ENCODE measurements around the gene AVL9. TPM values are rescaled to one million over a fixed set of nuclear protein-coding genes. Genes with fewer than 3 reads are reported as not detected.

AVL9 gene
- 11.4 TPM for polyA plus RNA-seq (2013, experiment 1 of 2)
- polyA plus RNA-seq (2013, experiment 2 of 2): 12.5 TPM

DNA sequence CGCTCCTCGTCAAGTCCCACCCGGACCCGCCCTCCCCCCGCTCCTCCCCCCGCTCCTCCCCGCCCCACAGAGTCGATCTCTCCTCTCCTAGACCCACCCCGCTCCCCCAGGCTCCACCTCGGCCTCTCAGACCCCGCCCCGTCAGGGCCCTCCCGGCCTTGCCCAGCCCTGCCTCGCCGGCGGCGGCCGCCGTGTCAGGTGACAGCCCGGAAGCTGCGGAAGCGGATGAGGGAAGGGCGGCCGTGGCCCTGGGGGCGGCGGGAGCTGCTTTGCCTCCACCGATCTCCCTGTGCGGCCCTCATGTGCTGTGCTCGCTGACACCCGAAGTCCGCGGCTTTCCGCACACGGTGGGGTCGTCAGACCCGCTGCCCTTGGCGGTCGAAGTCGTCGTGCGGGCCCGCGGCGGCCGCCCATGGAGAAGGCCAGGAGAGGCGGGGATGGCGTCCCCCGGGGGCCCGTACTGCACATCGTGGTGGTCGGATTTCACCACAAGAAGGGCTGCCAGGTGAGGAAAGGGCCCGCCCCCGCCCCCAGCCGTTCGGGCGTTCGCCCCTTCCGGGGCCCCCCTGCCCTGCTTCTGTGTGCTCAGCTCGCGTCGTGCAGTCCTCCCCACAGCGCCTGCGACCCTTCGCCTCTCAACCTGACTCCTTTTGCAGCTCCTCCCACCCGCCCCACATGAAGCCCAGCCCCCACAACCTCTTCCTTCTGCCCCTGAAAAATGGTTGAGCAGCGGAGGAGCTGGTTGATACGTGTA, at the start of gene AVL9:
AVL9 (plus strand) TSS at position 192 of the 754 bp plus-strand sequence; CDS start at position 413, 221 bp downstream.
- H3K23ac ChIP-seq (ENCODE audit: low read length in 2 of 2): no peak within 1 kb of the TSS
- peak within 1 kb of the TSS; percentile 82 for H3K27ac ChIP-seq (ENCODE audit: low read length, poor library complexity, severe bottlenecking)
- peak within 1 kb of the TSS; percentile 3 for H2AFZ ChIP-seq (ENCODE audit: low read depth, low read length)
- peaks cover 4% of the 10 kb centered on the region for H3K4me1 ChIP-seq (ENCODE audit: control insufficient read depth, insufficient read depth, low read depth, low read length)
- H3K4me3 ChIP-seq (ENCODE audit: insufficient read depth in 1 of 2, low read depth in 1 of 2, low read length in 2 of 2): peak within 1 kb of the TSS; percentile 83 to 96
- peak within 1 kb of the TSS; percentile 98 for H2BK120ac ChIP-seq (ENCODE audit: low read depth, low read length)
- peaks cover 0 to 6% of the 10 kb centered on the region in 2 experiments for H3K36me3 ChIP-seq (ENCODE audit: control insufficient read depth in 1 of 2, insufficient read depth in 2 of 2, low read depth in 1 of 2, low read length in 2 of 2)
- peak within 1 kb of the TSS; percentile 73 for H2BK5ac ChIP-seq (ENCODE audit: low read depth, low read length, poor library complexity, severe bottlenecking)
- peak within 1 kb of the TSS; percentile 81 for H3K4me2 ChIP-seq (ENCODE audit: low read length, poor library complexity, severe bottlenecking)
- H2BK15ac ChIP-seq (ENCODE audit: low read depth, poor library complexity, severe bottlenecking): peak within 1 kb of the TSS; percentile 99
- peak within 1 kb of the TSS; percentile 98 for H3K9ac ChIP-seq (ENCODE audit: low read length)
- H3K4ac ChIP-seq (ENCODE audit: low read depth in 1 of 2, low read length in 2 of 2): peak within 1 kb of the TSS; percentile 78 to 99
- H3K79me1 ChIP-seq (replicated peaks; ENCODE audit: low read length, poor library complexity, severe bottlenecking): peaks cover 6% of the 10 kb centered on the region
- WGBS: 2% methylated on average over 32 of the region's 67 CpGs
- H2BK12ac ChIP-seq (ENCODE audit: low read length in 2 of 2): peak within 1 kb of the TSS in 1 of 2 experiments; percentile 54
- peak; percentile 96 for DNase-seq
- peak within 1 kb of the TSS; percentile 50 to 86 for H3K14ac ChIP-seq (ENCODE audit: low read length in 2 of 2)
- no peaks in the 10 kb centered on the region for H3K9me3 ChIP-seq (ENCODE audit: control insufficient read depth, low read length)
- no peaks in the 10 kb centered on the region for H3K27me3 ChIP-seq (ENCODE audit: control insufficient read depth in 1 of 2, insufficient read depth in 1 of 2, low read length in 2 of 2)
- H4K91ac ChIP-seq (ENCODE audit: low read length): peak within 1 kb of the TSS; percentile 100
- H2AK5ac ChIP-seq (ENCODE audit: low read length, severe bottlenecking): peak within 1 kb of the TSS; percentile 22
- peak within 1 kb of the TSS; percentile 92 to 100 for H3K18ac ChIP-seq (ENCODE audit: low read depth in 1 of 2, low read length in 2 of 2)
- H4K8ac ChIP-seq (ENCODE audit: low read length): peak within 1 kb of the TSS; percentile 100

DNA sequence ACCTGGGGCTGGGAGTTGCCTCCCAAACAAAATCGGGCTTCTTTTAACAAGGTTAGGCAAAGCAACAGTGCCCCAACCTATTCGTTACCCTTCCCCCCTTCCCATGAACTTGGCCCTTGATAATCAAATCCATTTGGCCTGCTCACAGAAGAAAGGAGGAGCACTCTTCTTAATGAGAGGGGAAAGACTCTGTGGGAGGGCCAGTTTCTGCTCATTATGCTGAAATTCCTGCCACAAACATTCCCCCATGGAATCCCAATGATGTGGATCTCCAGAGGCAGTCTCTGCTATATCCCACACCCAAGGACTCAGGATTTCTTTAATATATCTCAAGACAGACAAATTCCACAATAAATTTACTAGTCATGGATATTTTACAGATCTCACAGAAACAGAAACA, 48.1 kb upstream of the AVL9 start:
- Histone ChIP-seq H3K27me3 (ENCODE audit: control insufficient read depth in 1 of 2, insufficient read depth in 1 of 2, low read length in 2 of 2) (no peaks in the 10 kb centered on the region), H2BK5ac (ENCODE audit: low read depth, low read length, poor library complexity, severe bottlenecking) (no peak overlapping the region), H4K91ac (ENCODE audit: low read length) (no peak overlapping the region), H2BK120ac (ENCODE audit: low read depth, low read length) (no peak overlapping the region), H3K4ac (ENCODE audit: low read depth in 1 of 2, low read length in 2 of 2) (no peak overlapping the region), H2BK12ac (ENCODE audit: low read length in 2 of 2) (no peak overlapping the region), H3K18ac (ENCODE audit: low read depth in 1 of 2, low read length in 2 of 2) (no peak overlapping the region), H3K4me1 (ENCODE audit: control insufficient read depth, insufficient read depth, low read depth, low read length) (no peaks in the 10 kb centered on the region), H2AFZ (ENCODE audit: low read depth, low read length) (no peak overlapping the region), H2AK5ac (ENCODE audit: low read length, severe bottlenecking) (no peak overlapping the region), H3K27ac (ENCODE audit: low read length, poor library complexity, severe bottlenecking) (no peak overlapping the region), H3K9ac (ENCODE audit: low read length) (no peak overlapping the region), H3K79me1 (replicated peaks; ENCODE audit: low read length, poor library complexity, severe bottlenecking) (no peaks in the 10 kb centered on the region), H3K4me2 (ENCODE audit: low read length, poor library complexity, severe bottlenecking) (no peak overlapping the region), H3K14ac (ENCODE audit: low read length in 2 of 2) (no peak overlapping the region), H4K8ac (ENCODE audit: low read length) (no peak overlapping the region), H3K23ac (ENCODE audit: low read length in 2 of 2) (no peak overlapping the region), H3K4me3 (ENCODE audit: insufficient read depth in 1 of 2, low read depth in 1 of 2, low read length in 2 of 2) (no peak overlapping the region), H2BK15ac (ENCODE audit: low read depth, poor library complexity, severe bottlenecking) (no peak overlapping the region), H3K9me3 (ENCODE audit: control insufficient read depth, low read length) (peaks cover 3% of the 10 kb centered on the region), H3K36me3 (ENCODE audit: control insufficient read depth in 1 of 2, insufficient read depth in 2 of 2, low read depth in 1 of 2, low read length in 2 of 2) (no peaks in the 10 kb centered on the region)
- DNase-seq: no peak
- 60% methylated on average over 2 of the region's 2 CpGs for WGBS

DNA sequence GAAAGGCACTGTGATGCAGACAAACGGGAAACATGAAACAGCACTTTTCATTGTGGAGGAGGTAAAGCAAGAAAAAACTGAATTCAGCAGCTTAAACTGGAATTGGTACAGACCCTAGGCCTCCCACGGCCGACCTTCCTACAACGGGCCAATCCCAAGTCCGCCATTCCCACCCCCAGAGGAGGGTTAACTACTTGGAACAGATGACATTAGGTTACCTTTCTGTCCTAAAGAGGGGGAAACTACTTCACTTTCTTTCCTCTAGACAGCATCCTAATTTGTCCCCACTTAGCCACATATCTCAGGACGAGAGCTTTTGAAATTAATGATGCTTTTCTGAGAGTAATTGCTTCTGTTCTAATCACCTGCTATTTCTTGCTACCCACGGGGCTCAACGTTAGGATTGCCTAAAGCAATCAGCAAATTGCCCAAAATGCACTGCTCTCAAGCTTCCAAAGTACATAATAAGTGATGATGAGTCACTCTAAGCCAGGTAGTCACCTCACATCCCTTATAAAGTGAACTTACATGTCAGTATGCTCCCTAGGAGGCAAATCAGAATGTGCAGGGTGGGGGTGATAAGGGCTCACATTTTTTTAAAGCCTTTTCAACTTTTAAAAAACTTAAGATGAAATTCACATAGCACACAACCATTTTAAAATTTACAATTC, 41.8 kb upstream of the AVL9 start:
- no peak overlapping the region for H3K4me3 ChIP-seq (ENCODE audit: insufficient read depth in 1 of 2, low read depth in 1 of 2, low read length in 2 of 2)
- no peak for DNase-seq
- WGBS: 80% methylated on average over 7 of the region's 8 CpGs

DNA sequence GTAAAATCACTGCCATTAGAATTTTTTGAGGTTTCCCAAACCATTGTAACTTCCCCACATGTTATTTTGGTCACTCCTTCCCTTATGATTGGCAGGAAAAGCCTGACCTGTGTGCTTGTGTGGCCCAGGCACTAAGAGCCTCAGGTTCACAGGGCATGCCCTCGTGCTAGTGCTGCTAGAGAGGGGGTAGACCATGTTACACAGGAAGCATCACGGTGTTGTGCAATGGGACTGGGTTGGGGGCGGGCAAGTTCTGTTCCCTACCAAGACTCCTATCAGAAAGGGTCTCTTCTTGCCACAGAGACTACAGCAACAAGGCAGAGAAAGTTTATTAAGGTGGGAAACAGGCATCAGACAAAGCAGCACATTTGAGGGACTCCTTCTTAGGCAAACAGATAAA, 37.3 kb upstream of the AVL9 start:
- Histone ChIP-seq H3K79me1 (replicated peaks; ENCODE audit: low read length, poor library complexity, severe bottlenecking) (no peaks in the 10 kb centered on the region), H3K4ac (ENCODE audit: low read depth in 1 of 2, low read length in 2 of 2) (no peak overlapping the region), H2BK120ac (ENCODE audit: low read depth, low read length) (no peak overlapping the region), H3K4me1 (ENCODE audit: control insufficient read depth, insufficient read depth, low read depth, low read length) (no peaks in the 10 kb centered on the region), H3K36me3 (ENCODE audit: control insufficient read depth in 1 of 2, insufficient read depth in 2 of 2, low read depth in 1 of 2, low read length in 2 of 2) (no peaks in the 10 kb centered on the region), H2BK5ac (ENCODE audit: low read depth, low read length, poor library complexity, severe bottlenecking) (no peak overlapping the region), H3K9ac (ENCODE audit: low read length) (no peak overlapping the region), H3K27ac (ENCODE audit: low read length, poor library complexity, severe bottlenecking) (no peak overlapping the region), H3K18ac (ENCODE audit: low read depth in 1 of 2, low read length in 2 of 2) (no peak overlapping the region), H2BK15ac (ENCODE audit: low read depth, poor library complexity, severe bottlenecking) (no peak overlapping the region), H4K91ac (ENCODE audit: low read length) (no peak overlapping the region), H2BK12ac (ENCODE audit: low read length in 2 of 2) (no peak overlapping the region), H3K23ac (ENCODE audit: low read length in 2 of 2) (no peak overlapping the region), H2AK5ac (ENCODE audit: low read length, severe bottlenecking) (no peak overlapping the region), H3K4me2 (ENCODE audit: low read length, poor library complexity, severe bottlenecking) (no peak overlapping the region), H3K14ac (ENCODE audit: low read length in 2 of 2) (no peak overlapping the region), H2AFZ (ENCODE audit: low read depth, low read length) (no peak overlapping the region), H3K27me3 (ENCODE audit: control insufficient read depth in 1 of 2, insufficient read depth in 1 of 2, low read length in 2 of 2) (peaks cover 12 to 13% of the 10 kb centered on the region in 2 experiments), H3K4me3 (ENCODE audit: insufficient read depth in 1 of 2, low read depth in 1 of 2, low read length in 2 of 2) (no peak overlapping the region), H4K8ac (ENCODE audit: low read length) (no peak overlapping the region), H3K9me3 (ENCODE audit: control insufficient read depth, low read length) (no peaks in the 10 kb centered on the region)
- no peak for DNase-seq
- WGBS: 68% methylated on average over 3 of the region's 3 CpGs

More for the DNA sequence above, 41.8 kb upstream of the AVL9 start:
- Histone ChIP-seq H2AFZ (ENCODE audit: low read depth, low read length) (no peak overlapping the region), H4K8ac (ENCODE audit: low read length) (no peak overlapping the region), H3K9ac (ENCODE audit: low read length) (no peak overlapping the region), H3K4me2 (ENCODE audit: low read length, poor library complexity, severe bottlenecking) (no peak overlapping the region), H3K18ac (ENCODE audit: low read depth in 1 of 2, low read length in 2 of 2) (no peak overlapping the region), H3K14ac (ENCODE audit: low read length in 2 of 2) (no peak overlapping the region), H3K4ac (ENCODE audit: low read depth in 1 of 2, low read length in 2 of 2) (no peak overlapping the region), H3K9me3 (ENCODE audit: control insufficient read depth, low read length) (no peaks in the 10 kb centered on the region), H3K79me1 (replicated peaks; ENCODE audit: low read length, poor library complexity, severe bottlenecking) (no peaks in the 10 kb centered on the region), H2BK15ac (ENCODE audit: low read depth, poor library complexity, severe bottlenecking) (no peak overlapping the region), H2BK120ac (ENCODE audit: low read depth, low read length) (no peak overlapping the region), H3K27me3 (ENCODE audit: control insufficient read depth in 1 of 2, insufficient read depth in 1 of 2, low read length in 2 of 2) (peaks cover 0 to 3% of the 10 kb centered on the region in 2 experiments), H3K4me1 (ENCODE audit: control insufficient read depth, insufficient read depth, low read depth, low read length) (no peaks in the 10 kb centered on the region), H3K27ac (ENCODE audit: low read length, poor library complexity, severe bottlenecking) (no peak overlapping the region), H2BK5ac (ENCODE audit: low read depth, low read length, poor library complexity, severe bottlenecking) (no peak overlapping the region), H2BK12ac (ENCODE audit: low read length in 2 of 2) (no peak overlapping the region), H3K36me3 (ENCODE audit: control insufficient read depth in 1 of 2, insufficient read depth in 2 of 2, low read depth in 1 of 2, low read length in 2 of 2) (no peaks in the 10 kb centered on the region), H3K23ac (ENCODE audit: low read length in 2 of 2) (no peak overlapping the region), H4K91ac (ENCODE audit: low read length) (no peak overlapping the region), H2AK5ac (ENCODE audit: low read length, severe bottlenecking) (no peak overlapping the region)

All from mesenchymal stem cell (in vitro differentiated cells and primary cell).